Activated effector memory CD4-positive, alpha-beta T cell treated with anti-CD3 and anti-CD28 coated beads, Interleukin-2, amount 50 U/mL, for 16 hours (primary cell): ENCODE data around the gene PGAP6.
"Not testable (repeated sequence)": the region's sequence is repeated elsewhere in the genome, so short reads cannot be mapped to it uniquely, and the experiment has no call there.

Source experiments
- DNase-seq: peaks from one replicate; pipeline ENCODE4 v3.0.0-alpha.2; 2020

PGAP6 gene

GRCh38 chr16:400061-400591 lies 18.3 kb upstream of the PGAP6 start:
- DNase-seq = no peak

- DNase-seq = no peak
These were observed 17.7 kb upstream of the PGAP6 start for GRCh38 chr16:399340-400019.

GRCh38 chr16:398561-399339 lies 17.0 kb upstream of the PGAP6 start:
- DNase-seq = no peak

- DNase-seq = no peak
These were observed 16.1 kb upstream of the PGAP6 start for GRCh38 chr16:397736-398332.

GRCh38 chr16:397135-397661 lies 15.4 kb upstream of the PGAP6 start, which contains the start of gene NME4:
Gene NME4, plus strand, starts transcription at chr16:397199. Its CDS starts 24 bp downstream, at chr16:397223.
- DNase-seq = peak; percentile 73

- DNase-seq = no peak
These were observed 14.8 kb upstream of the PGAP6 start for GRCh38 chr16:396605-397004.

- no peak for DNase-seq
These were observed 14.4 kb upstream of the PGAP6 start for GRCh38 chr16:396199-396598.

GRCh38 chr16:392450-393030 lies 10.8 kb upstream of the PGAP6 start:
- DNase-seq = no peak

GRCh38 chr16:391885-392335 lies 10.1 kb upstream of the PGAP6 start:
- peak; percentile 88 for DNase-seq

GRCh38 chr16:389352-389751 lies 7.6 kb upstream of the PGAP6 start:
- DNase-seq = no peak

GRCh38 chr16:387761-388666 lies 6.2 kb upstream of the PGAP6 start:
- DNase-seq = not testable (repeated sequence)

- DNase-seq = no peak
These were observed 4.9 kb upstream of the PGAP6 start for GRCh38 chr16:386641-387156.

GRCh38 chr16:383326-384051 lies 1.7 kb upstream of the PGAP6 start:
- peak; percentile 78 for DNase-seq

GRCh38 chr16:381012-381788 lies 578 bp downstream of the PGAP6 start:
- peak; percentile 72 for DNase-seq

GRCh38 chr16:380762-381011 lies 1.1 kb downstream of the PGAP6 start:
- no peak for DNase-seq

GRCh38 chr16:379961-380761 lies 1.6 kb downstream of the PGAP6 start:
- DNase-seq = no peak

GRCh38 chr16:379183-379960 lies 2.4 kb downstream of the PGAP6 start:
- DNase-seq = no peak

GRCh38 chr16:378821-379182 lies 3.0 kb downstream of the PGAP6 start:
- DNase-seq = no peak
